Glomerular visceral epithelial cell (primary cell): ENCODE measurements around the gene DISP3.

Experiments
- DNase-seq: peaks from one replicate; pipeline ENCODE4 v3.0.0-alpha.2; 2016; ENCODE audit errors: extremely low spot score

The DISP3 gene

GRCh38 chr1:11486231-11487009 lies 7.5 kb downstream of the DISP3 start:
- DNase-seq: no peak

- no peak for DNase-seq
These were observed 8.3 kb downstream of the DISP3 start for GRCh38 chr1:11487196-11487751.

- no peak for DNase-seq
These were observed 9.3 kb downstream of the DISP3 start for GRCh38 chr1:11488201-11488770.

- DNase-seq: no peak
These were observed 10.1 kb downstream of the DISP3 start for GRCh38 chr1:11488966-11489625.

- no peak for DNase-seq
These were observed 13.3 kb downstream of the DISP3 start for GRCh38 chr1:11492235-11492634.

GRCh38 chr1:11493972-11494655 lies 15.2 kb downstream of the DISP3 start:
- no peak for DNase-seq

GRCh38 chr1:11494771-11495170 lies 15.8 kb downstream of the DISP3 start:
- no peak for DNase-seq

GRCh38 chr1:11495579-11495978 lies 16.6 kb downstream of the DISP3 start:
- DNase-seq: no peak

GRCh38 chr1:11496551-11497080 lies 17.7 kb downstream of the DISP3 start:
- no peak for DNase-seq

- DNase-seq: no peak
These were observed 20.1 kb downstream of the DISP3 start for GRCh38 chr1:11498956-11499594.

GRCh38 chr1:11499601-11500331 lies 20.8 kb downstream of the DISP3 start:
- DNase-seq: no peak

GRCh38 chr1:11500881-11501280 lies 21.9 kb downstream of the DISP3 start:
- DNase-seq: no peak

- DNase-seq: no peak
These were observed 22.5 kb downstream of the DISP3 start for GRCh38 chr1:11501491-11501897.

GRCh38 chr1:11501906-11502485 lies 23.0 kb downstream of the DISP3 start:
- no peak for DNase-seq

GRCh38 chr1:11502516-11502915 lies 23.6 kb downstream of the DISP3 start:
- no peak for DNase-seq

- DNase-seq: no peak
These were observed 25.6 kb downstream of the DISP3 start for GRCh38 chr1:11504599-11504998.

- no peak for DNase-seq
These were observed 26.9 kb downstream of the DISP3 start for GRCh38 chr1:11505591-11506538.

- DNase-seq: no peak
These were observed 28.4 kb downstream of the DISP3 start for GRCh38 chr1:11507309-11507708.

- DNase-seq: no peak
These were observed 34.7 kb downstream of the DISP3 start for GRCh38 chr1:11513681-11514080.
